GM19351 (cell line): ENCODE results near the gene CRIP3.

Experiments
- ATAC-seq: cut with Tn5 transposase; IDR thresholded peaks from one replicate; pipeline ENCODE4 v1.9.1; 2021; ENCODE audit warnings: mild to moderate bottlenecking, moderate library complexity; ENCODE audit not compliant: unreplicated experiment

Gene CRIP3

DNA sequence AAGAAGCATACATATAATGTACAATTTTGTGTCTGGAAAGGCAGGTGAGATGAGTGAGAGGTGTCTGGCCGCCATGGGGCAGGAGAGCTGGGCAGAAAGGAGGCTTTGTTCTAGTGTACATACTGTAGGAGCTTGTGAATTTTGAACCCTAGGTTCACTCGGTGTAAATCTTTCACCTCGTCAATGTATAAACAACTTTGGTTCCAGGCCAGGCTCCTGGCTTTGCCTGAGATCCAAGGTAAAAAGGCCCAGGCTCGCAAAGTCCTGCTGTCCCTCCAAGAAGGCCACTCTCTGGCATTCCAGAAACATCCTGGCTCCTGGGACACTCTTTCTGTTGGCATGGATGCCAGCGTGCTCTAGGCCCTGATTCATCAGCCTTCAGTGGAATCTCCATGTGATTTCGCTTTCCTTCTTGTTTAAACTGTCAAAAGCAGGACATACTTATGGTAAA is 17.7 kb downstream of the CRIP3 start:
- ATAC-seq: no peak

GRCh38 chr6:43290339-43290904 is 18.2 kb downstream of the CRIP3 start:
- ATAC-seq: no peak

- ATAC-seq: no peak
Observed at GRCh38 chr6:43287717-43288679, 20.6 kb downstream of the CRIP3 start.

- no peak for ATAC-seq
Observed at GRCh38 chr6:43286980-43287716, 21.5 kb downstream of the CRIP3 start.

DNA sequence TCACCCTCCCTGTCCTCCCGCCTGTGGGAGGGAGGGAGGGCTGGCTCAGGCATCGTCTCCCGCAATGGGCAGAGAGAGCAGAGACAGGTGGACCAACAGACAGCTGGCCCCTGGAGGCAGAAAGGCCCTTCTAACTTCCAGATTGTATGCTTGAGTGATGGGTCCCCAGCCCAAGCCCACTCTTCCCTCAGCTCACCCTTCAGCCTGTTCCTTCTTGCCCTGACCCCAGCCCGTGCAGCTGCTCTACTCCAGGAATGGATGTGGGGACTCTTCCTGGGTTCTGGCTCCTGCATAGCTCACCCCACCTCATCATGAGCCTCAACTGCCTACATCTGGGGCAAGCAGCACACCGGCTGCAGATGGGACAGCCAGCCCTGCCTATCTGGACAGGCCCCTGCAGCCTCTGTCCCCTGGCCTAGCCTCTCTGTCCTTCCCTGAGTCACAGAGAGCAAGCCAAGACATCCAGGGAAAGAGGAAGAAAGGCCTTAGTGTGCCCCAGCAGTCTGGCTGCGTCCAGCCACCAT is 22.1 kb downstream of the CRIP3 start:
- ATAC-seq: no peak

GRCh38 chr6:43285832-43286231 is 22.8 kb downstream of the CRIP3 start:
- ATAC-seq: no peak

DNA sequence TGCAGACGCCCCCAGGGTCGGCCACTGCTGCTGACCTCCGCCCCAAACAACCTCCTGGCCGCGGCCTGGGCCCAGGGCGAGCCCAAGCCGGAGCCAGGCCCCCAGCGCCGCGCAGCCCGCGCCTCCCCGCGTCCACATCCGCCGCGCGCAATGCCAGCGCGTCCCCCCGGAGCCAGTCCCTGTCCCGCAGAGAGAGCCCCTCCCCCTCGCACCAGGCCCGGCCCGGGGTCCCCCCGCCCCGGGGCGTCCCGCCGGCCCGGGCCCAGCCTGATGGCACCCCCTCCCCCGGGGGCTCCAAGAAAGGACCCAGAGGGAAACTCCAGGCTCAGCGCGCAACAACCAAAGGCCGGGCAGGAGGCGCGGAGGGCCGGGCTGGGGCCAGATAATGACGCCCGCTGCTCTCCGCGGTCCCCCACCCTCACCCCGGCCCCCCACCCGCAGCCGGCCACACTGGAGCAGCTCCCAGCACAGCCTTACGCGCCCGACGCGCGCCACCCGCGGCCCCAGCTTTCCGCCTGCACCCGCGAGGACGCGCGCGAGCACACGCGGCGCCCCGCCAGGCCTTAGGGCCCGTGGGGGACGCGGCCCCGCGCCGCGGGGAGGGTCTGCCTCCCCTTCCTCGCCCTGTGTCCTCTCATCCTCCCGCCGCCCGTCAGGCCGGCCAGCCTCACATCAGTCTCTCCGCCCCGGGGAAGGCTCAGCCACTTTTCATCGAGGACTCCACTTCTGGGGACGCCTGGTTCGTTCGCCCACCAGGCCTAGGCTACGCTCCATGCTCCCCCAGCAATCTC is 23.4 kb downstream of the CRIP3 start:
- ATAC-seq: no peak

- ATAC-seq: no peak
Observed at GRCh38 chr6:43283905-43284304, 24.7 kb downstream of the CRIP3 start.

DNA sequence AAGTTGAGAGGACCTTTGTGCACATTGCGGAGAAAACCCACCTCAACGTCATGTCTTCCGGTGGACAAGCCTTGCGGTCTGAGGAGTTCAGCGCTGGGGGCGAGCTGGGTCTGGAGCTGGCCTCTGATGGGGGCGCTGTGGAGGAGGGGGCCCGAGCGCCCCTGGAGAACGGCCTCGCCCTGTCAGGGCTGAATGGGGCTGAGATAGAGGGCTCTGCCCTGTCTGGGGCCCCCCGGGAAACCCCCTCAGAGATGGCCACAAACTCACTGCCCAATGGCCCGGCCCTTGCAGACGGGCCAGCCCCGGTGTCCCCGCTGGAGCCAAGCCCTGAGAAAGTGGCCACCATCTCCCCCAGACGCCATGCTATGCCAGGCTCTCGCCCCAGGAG is 25.1 kb downstream of the CRIP3 start:
- no peak for ATAC-seq

DNA sequence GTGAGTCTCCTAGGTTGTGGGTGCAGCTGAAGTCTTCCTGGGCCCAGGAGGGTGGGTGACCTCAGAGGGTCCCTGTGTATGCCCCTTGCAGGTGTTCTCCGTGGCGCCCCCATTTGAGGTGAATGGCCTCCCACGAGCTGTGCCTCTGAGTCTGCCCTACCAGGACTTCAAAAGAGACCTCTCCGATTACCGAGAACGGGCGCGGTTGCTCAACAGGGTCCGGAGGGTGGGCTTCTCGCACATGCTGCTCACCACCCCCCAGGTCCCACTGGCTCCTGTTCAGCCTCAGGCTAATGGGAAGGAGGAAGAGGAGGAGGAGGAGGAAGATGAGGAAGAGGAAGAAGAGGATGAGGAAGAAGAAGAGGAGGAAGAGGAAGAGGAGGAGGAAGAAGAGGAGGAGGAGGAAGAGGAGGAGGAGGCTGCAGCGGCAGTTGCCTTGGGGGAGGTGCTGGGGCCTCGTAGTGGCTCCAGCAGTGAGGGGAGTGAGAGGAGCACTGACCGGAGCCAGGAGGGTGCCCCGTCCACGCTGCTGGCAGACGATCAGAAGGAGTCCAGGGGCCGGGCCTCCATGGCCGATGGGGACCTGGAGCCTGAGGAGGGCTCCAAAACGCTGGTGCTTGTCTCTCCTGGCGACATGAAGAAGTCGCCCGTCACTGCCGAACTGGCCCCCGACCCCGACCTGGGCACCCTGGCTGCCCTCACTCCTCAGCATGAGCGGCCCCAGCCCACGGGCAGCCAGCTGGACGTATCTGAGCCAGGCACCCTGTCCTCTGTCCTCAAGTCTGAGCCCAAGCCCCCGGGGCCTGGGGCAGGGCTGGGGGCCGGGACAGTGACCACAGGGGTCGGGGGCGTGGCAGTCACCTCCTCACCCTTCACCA is 25.8 kb downstream of the CRIP3 start:
- ATAC-seq: no peak

GRCh38 chr6:43282060-43282459 is 26.6 kb downstream of the CRIP3 start:
- no peak for ATAC-seq

- no peak for ATAC-seq
Observed at GRCh38 chr6:43280234-43280633, 28.4 kb downstream of the CRIP3 start.

GRCh38 chr6:43278524-43279078 is 30.0 kb downstream of the CRIP3 start:
- no peak for ATAC-seq

- ATAC-seq: no peak
Observed at GRCh38 chr6:43277643-43278523, 30.7 kb downstream of the CRIP3 start.

DNA sequence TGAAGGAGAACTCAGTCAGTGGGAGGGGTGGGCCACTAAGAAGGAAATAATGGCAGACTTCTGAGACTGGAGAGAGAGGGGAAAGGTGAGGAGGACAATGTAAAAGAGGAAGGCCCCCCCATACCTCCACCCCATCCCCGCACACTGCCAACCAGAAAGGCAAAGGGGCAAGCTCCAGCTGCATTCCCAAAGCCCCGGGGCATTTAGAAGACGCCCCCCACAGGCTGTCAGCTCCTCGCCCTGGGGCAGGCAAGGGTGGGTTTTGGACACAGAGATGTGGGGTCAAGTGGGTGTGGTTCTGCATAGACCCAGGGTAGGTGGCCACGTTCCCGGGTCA is 31.4 kb downstream of the CRIP3 start:
- no peak for ATAC-seq

DNA sequence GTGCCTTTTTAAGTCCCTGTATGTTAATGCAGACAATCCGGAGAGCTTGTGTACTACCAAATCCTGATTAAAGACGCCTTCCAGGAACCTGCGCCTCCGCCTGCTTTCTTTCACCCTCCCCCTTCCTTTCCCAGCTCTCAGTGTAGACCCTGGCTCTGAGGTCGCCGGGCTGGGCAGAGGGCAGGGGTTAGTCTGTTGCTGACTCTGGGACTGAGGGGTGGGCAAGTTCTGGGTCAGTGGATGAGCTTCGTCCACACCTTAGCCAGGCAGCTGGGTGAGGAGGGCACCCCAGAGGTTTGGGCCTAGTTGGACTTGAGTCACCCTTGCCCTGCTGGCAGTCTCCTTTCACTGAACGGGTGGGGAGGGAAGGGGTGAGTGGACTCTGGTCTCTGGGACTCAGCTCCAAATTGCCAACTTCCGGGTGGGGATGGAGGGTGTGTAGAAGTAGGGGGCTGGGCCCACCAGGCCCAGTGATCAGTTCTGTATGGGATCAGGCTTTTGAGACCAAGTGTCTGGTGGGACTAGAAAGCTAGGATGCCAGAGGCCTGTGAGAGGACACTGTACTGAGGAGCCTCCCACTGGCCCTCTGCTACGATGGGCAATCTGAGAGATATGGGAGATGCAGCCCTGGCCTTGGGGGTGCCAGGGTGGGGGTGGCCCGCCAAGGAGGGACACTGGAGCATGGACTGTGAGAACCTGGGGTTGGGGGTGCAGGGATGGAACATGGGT is 31.9 kb downstream of the CRIP3 start:
- no peak for ATAC-seq

DNA sequence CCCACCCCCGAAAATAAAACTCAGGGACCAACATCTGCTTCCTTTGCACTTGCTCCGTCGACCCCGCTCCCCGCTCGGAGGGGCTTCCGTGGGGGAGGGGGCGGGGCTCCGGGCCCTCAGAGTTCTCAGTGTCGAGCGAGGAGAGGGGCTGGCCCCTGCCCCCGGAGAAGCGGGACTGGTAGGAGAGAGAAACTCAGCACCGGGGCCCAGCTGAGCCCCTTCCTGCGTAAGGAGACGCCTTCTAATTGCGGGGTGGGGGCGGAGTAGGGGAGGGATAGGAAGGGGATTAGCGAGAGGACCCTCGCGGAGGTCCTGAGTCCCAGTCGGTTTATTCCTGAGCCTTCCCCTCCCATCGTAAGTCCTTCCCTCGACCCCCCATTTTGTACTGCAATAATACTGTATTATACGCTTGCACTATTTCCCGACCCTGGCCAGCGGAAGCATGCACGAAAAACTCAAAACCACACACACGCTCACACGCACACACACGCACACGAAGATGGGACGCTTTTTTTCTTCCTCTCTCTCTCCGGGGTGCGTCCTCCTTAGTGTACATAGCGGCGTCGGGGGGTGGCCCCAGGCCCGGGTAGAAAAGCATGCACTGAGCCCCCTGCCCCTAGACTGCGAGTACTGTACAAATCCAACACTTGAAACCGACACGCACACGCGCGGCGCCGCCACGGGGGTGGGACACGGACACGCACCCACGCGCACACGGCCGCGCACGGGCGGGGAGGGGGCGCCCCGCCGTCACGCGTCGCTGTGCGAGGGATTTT is 32.6 kb downstream of the CRIP3 start:
- ATAC-seq: no peak
